Fibroblast of lung (primary cell): ENCODE measurements around the gene PODN. TPM values are rescaled to one million over a fixed set of nuclear protein-coding genes. Genes with fewer than 3 reads are reported as not detected.

ENCODE experiments used
- DNase-seq, 2 donors: peaks; one replicate each; pipeline versions ENCODE4 v3.0.0 to v3.0.0-alpha.2; 2010; ENCODE audit warnings: low read depth in 2 of 2
- H2AFZ ChIP-seq: 2 replicates; pipeline ENCODE4 v1.5.1; 2012; ENCODE audit warnings: low read length, control low read depth, inconsistent platforms
- H3K27ac ChIP-seq: 2 replicates; pipeline ENCODE4 v1.5.1; 2011; ENCODE audit warnings: low read length, control low read depth; ENCODE audit not compliant: insufficient read depth
- H3K27me3 ChIP-seq: 2 replicates; pipeline ENCODE4 v1.5.1; 2011; ENCODE audit warnings: mild to moderate bottlenecking, low read length; ENCODE audit not compliant: control insufficient read depth, insufficient read depth
- H3K36me3 ChIP-seq: 2 replicates; pipeline ENCODE4 v1.5.1; 2011; ENCODE audit warnings: low read length; ENCODE audit not compliant: control insufficient read depth, insufficient read depth
- H3K4me1 ChIP-seq: 2 replicates; pipeline ENCODE4 v1.5.1; 2011; ENCODE audit warnings: low read length; ENCODE audit not compliant: control insufficient read depth, insufficient read depth; ENCODE audit errors: extremely low read depth
- H3K4me2 ChIP-seq: 2 replicates; pipeline ENCODE4 v1.5.1; 2011; ENCODE audit warnings: low read length, control low read depth; ENCODE audit not compliant: insufficient read depth; ENCODE audit errors: extremely low read depth
- H3K4me3 ChIP-seq, 4 experiments: fragments of 200-600 bp in 1 of 4; sonication (generic) in 1 of 4; replicated peaks in 1 of 4; 2 replicates each; pipeline ENCODE4 v1.5.1; 2011 to 2016; ENCODE audit warnings: low read length in 4 of 4, low read depth in 3 of 4, mild to moderate bottlenecking in 3 of 4, control low read depth in 2 of 4, inconsistent platforms in 1 of 4, mixed read lengths in 1 of 4; ENCODE audit not compliant: insufficient read depth in 1 of 4; ENCODE audit errors: control extremely low read depth in 1 of 4
- H3K79me2 ChIP-seq: 2 replicates; pipeline ENCODE4 v1.5.1; 2012; ENCODE audit warnings: mild to moderate bottlenecking, low read length, inconsistent platforms; ENCODE audit not compliant: control insufficient read depth, insufficient read depth
- H3K9ac ChIP-seq: 2 replicates; pipeline ENCODE4 v1.5.1; 2011; ENCODE audit warnings: mild to moderate bottlenecking, low read length, control low read depth; ENCODE audit not compliant: insufficient read depth
- H3K9me3 ChIP-seq: 2 replicates; pipeline ENCODE4 v1.5.1; 2012; ENCODE audit warnings: low read depth, low read length; ENCODE audit not compliant: control insufficient read depth, insufficient read depth
- H4K20me1 ChIP-seq: 2 replicates; pipeline ENCODE4 v1.5.1; 2011; ENCODE audit warnings: low read length; ENCODE audit not compliant: control insufficient read depth, insufficient read depth; ENCODE audit errors: extremely low read depth
- EZH2 ChIP-seq: IDR thresholded peaks from 2 replicates; pipeline ENCODE4 v1.5.1; 2012; ENCODE audit warnings: low read length, control low read depth, mild to moderate bottlenecking; ENCODE audit errors: missing control alignments
- polyA plus RNA-seq, 2 donors: library from polyadenylated mRNA; depleted of rRNA in 1 of 2; stranded (reverse) in 1 of 2; unstranded in 1 of 2; fragments of >200 nt; gene quantifications; 2 replicates each; pipeline ENCODE4 v1.2.1, GENCODE V29; 2011 to 2012; ENCODE audit warnings: missing spikeins in 1 of 2
- total RNA-seq: library from RNA; depleted of rRNA; stranded (reverse); fragments of >200 nt; gene quantifications from 2 replicates; pipeline ENCODE4 v1.2.1, GENCODE V29; 2014
- TF ChIP-seq, protein P1 (sequence below), 2 donors: IDR thresholded peaks in 1 of 2; conservative IDR thresholded peaks in 1 of 2; 1 replicate in 1 of 2; 2 replicates in 1 of 2; pipeline ENCODE4 v1.5.1; 2011 to 2012; ENCODE audit warnings: low read length in 2 of 2, control low read depth in 1 of 2, inconsistent platforms in 1 of 2, low read depth in 1 of 2, mild to moderate bottlenecking in 1 of 2

The PODN gene
- total and polyA plus RNA-seq, 2 donors (not counting 1 experiment from before 2014, with no cell fraction given), result 31.6 to 49.7 TPM

DNA sequence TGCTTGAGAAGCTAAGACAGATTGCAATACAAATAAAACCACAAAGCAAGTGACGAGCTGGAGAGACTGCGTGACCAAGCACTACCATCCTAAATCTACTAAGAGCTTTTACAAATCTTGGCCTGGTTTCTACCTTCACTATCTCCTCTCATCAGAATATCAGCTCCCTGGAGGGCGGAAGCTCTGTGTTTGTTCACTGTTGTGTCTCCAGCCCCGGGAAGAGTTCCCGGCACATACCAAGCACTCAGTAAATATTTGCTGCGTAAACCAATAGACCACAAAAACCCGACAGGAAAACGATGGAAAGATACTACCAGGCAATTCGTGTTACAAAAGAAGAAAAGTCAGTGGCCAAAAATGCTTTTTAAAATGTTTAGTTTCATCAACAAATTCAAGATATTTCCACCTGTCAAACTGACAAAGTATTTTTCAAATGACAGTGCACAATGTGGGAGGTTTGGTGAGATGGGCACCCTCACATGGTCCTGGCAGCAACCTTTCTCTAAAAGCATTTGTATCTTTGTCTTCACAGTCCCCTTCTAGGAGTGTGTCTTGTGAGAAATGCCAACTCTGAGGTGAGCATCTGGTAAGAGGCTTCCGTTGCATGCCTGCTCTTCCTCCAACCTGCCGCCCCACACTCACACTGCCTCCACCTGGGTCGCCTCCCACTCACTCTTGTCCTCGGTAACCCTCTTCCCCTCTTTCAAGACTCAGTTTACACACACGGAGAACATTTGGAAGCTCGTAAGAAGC lies 45.7 kb downstream of the PODN start:
- H3K27ac ChIP-seq, result peak overlapping the region; percentile 50
- no peaks in the 10 kb centered on the region for H4K20me1 ChIP-seq
- no peaks in the 10 kb centered on the region for H3K9me3 ChIP-seq
- TF ChIP-seq, protein P1, sequence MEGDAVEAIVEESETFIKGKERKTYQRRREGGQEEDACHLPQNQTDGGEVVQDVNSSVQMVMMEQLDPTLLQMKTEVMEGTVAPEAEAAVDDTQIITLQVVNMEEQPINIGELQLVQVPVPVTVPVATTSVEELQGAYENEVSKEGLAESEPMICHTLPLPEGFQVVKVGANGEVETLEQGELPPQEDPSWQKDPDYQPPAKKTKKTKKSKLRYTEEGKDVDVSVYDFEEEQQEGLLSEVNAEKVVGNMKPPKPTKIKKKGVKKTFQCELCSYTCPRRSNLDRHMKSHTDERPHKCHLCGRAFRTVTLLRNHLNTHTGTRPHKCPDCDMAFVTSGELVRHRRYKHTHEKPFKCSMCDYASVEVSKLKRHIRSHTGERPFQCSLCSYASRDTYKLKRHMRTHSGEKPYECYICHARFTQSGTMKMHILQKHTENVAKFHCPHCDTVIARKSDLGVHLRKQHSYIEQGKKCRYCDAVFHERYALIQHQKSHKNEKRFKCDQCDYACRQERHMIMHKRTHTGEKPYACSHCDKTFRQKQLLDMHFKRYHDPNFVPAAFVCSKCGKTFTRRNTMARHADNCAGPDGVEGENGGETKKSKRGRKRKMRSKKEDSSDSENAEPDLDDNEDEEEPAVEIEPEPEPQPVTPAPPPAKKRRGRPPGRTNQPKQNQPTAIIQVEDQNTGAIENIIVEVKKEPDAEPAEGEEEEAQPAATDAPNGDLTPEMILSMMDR (conservative IDR thresholded peaks at IDR 0.05 in 1 of 2, IDR thresholded peaks at IDR 0.05 in 1 of 2; ENCODE audit: low read depth in 1 of 2, low read length in 2 of 2), result no peak
- no peak for TF ChIP-seq EZH2
- H3K79me2 ChIP-seq, result no peaks in the 10 kb centered on the region
- no peak overlapping the region for H3K9ac ChIP-seq
- H2AFZ ChIP-seq, result no peak overlapping the region
- H3K27me3 ChIP-seq, result no peaks in the 10 kb centered on the region
- H3K4me2 ChIP-seq, result no peak overlapping the region
- no peaks in the 10 kb centered on the region for H3K36me3 ChIP-seq
- DNase-seq, result peak; percentile 74 to 95
- H3K4me1 ChIP-seq, result peaks cover 24% of the 10 kb centered on the region
- no peak overlapping the region for H3K4me3 ChIP-seq

DNA sequence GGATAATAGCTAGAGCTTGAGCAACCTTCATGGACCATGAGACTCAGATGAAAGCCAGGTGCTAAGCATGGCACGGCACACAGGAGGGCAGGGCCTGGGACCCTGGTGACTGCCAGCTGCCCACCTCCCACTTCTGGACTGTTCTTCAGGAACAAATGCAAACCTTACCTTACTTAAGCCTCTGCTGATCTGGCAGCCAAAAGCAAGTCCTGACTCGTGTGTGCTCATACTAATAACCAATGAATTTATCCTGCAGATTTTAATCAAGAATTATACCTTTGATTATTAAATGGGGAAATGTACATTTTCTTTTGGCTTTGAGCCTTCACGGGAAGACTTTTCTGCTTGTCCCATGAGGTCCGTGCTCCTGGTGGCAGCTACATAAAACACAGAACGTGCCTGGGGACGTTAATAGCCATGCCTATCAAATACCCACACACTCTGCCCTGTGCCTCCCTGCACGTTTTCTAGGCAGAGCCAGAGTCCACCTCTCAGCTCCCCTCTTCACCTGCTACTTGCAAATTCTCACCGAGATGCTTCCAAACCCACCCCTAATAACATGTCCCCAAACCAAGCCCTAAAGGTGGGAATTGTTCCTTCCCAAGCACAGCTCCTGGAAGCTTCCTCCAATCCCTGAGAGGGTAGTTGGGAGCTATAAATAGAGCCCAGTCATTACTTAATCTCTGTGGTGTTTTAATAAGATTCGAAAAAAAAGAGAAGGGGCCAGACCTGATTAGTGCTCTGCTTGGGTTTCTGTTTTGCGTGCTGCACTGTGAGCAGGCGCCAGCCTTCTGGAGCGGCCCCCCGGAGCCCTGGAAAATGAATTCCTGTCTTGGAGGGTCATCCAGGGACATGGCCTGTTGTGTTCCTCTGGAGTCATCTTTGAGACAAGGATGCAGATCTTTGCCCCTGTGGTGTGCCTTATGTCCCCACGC lies 46.9 kb downstream of the PODN start:
- H3K9me3 ChIP-seq, result no peaks in the 10 kb centered on the region
- no peak overlapping the region for H2AFZ ChIP-seq
- H3K9ac ChIP-seq, result no peak overlapping the region
- no peak for TF ChIP-seq EZH2
- TF ChIP-seq, protein P1 (conservative IDR thresholded peaks at IDR 0.05 in 1 of 2, IDR thresholded peaks at IDR 0.05 in 1 of 2; ENCODE audit: low read depth in 1 of 2, low read length in 2 of 2), result no peak
- no peaks in the 10 kb centered on the region for H3K27me3 ChIP-seq
- DNase-seq, result peak; percentile 25 to 76
- H3K4me1 ChIP-seq, result peaks cover 29% of the 10 kb centered on the region
- H3K36me3 ChIP-seq, result no peaks in the 10 kb centered on the region
- no peak overlapping the region for H3K4me2 ChIP-seq
- H3K79me2 ChIP-seq, result no peaks in the 10 kb centered on the region
- no peak overlapping the region for H3K4me3 ChIP-seq
- no peaks in the 10 kb centered on the region for H4K20me1 ChIP-seq
- peak overlapping the region; percentile 50 for H3K27ac ChIP-seq
